ENCODE data around the gene RBM4B.
"Not testable (repeated sequence)": the region's sequence is repeated elsewhere in the genome, so short reads cannot be mapped to it uniquely, and the experiment has no call there.

RBM4B gene

DNA sequence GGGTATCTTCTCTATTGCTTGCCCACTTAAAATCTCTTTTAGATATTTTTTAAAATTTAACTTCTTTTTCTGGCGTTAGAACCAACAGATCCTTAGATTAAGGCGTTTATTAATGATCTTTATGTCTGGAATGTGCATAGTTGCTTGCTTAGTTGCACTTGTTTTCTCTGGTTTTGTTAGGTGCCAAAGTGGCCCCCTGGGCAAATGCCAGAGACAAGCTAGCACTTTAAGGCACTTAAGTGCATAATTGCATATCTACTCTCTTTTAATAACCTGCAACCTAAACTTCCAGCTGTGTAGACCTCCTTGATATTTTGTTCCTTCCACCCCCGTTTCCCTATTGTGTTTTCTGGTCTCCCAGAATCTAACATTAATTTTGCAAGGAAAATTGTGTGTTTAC, 35.9 kb downstream of the RBM4B start:
- no peak for DNase-seq (ENCODE audit: low read depth in 2 of 2)

DNA sequence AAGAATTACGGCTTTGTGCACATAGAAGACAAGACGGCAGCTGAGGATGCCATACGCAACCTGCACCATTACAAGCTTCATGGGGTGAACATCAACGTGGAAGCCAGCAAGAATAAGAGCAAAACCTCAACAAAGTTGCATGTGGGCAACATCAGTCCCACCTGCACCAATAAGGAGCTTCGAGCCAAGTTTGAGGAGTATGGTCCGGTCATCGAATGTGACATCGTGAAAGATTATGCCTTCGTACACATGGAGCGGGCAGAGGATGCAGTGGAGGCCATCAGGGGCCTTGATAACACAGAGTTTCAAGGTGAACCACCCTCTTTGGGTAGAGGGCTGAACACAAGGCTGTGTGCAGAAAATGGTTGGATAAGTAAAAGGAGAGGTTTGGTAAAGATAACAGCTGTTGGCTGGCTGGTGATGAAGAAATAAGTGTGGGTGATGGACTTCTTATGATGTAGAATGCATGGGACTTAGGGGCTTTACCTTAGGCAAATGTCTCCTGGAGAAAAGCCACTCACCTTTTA, 37.8 kb downstream of the RBM4B start:
- not testable (repeated sequence) for DNase-seq (ENCODE audit: low read depth in 2 of 2)

- no peak for DNase-seq (ENCODE audit: low read depth in 2 of 2)
These were observed 38.4 kb downstream of the RBM4B start for GRCh38 chr11:66639066-66639813.

DNA sequence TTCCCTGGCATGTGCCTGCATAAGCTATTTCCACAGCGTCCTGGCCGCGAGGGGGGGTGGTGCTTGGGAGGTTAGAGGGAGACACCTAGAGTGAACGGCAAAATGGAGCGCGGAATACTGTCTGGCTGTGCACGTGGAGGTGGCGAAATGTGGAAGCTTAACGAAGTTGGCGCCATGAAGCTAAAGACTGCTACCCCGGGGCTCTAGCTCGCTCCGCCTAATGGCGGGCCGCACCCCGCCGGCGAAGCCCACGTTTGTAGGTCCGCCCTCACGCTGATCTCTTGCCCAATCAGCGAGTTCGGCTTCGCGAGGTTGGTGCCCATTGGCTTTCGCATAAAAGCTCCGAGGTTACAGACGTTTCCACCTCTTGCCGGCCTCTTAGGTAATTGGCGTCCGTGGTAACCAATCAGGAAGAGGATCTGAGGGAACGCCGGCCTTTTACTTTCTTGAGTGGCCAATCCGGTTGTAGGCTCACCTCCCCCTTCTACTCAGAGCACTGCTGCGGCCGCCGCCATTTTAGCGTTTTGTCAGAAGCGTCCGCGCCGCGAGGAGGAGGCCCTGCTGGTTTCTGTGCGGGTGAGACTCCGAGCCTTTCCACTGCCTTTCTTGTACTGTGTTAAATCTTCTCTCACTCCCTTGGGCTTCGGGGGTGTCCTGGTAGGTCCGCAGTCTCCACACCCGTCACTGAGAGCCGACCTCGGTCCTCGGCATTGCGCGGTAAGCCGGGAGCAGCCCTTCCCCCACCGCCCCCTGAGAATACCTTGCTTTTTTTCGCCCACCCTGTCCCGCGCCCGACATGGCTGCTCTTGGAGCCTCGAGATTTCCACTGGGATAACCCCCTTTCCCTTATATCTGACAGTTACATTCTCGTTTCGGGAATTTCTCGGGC, 39.3 kb downstream of the RBM4B start, which contains the start of gene RBM4:
RBM4 (plus strand) TSS at position 527 of the 889 bp plus-strand sequence. CDS start 1,009 bp downstream, outside the sequence.
- peak; percentile 100 for DNase-seq (ENCODE audit: low read depth in 2 of 2)

DNA sequence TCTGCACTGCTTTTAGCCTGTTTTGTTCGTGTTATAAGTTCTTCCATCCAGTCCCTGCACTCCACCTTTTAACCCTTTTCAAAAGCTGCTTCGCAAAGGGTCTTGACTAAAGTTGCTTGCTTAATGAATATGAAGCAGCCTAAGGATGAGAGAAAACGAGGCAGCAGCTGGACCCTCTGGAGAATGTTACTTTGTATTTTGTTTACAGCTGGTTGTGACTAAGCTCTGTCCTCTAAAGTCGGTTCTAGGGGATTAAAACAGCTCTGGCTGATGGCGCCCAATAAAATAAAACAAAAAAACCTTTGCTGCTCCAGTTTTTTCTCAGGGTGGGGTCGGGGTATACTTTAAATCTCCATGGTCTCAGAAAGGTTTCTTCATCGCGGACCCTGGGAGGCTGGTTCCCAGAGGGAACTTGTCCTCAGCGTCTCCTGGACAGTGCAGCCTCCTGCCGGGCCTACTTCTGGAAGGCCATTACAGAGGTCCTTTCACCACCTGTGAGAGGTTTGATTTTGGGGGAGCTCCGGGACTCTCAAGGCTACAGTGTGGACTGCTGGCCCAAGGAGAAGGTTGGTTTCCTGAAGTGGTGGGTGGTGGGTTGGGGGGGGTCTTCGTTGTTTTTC, 40.0 kb downstream of the RBM4B start:
- no peak for DNase-seq (ENCODE audit: low read depth in 2 of 2)

GRCh38 chr11:66636411-66636810, 41.3 kb downstream of the RBM4B start:
- DNase-seq (ENCODE audit: low read depth in 2 of 2): no peak

- DNase-seq (ENCODE audit: low read depth in 2 of 2): no peak
These were observed 44.7 kb downstream of the RBM4B start for GRCh38 chr11:66632952-66633351.

DNA sequence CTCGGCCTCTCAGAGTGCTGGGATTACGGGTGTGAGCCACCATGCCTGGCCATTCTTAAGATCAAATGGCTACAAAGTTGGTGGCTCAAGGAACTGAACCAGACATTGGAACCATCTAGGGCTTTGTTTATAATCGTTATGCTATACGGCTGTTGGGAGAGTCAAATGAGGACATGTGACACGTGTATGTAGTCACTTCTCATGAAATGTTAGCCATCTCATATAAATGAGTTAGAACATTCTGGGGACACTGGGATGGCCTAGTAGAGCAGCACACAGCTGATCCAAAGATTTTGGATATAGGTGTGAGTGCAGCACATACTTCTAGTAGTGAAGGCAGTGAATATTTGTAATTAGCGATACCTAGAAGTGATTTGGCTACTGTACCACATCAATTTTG, 45.8 kb downstream of the RBM4B start:
- no peak for DNase-seq (ENCODE audit: low read depth in 2 of 2)

GRCh38 chr11:66629356-66629755, 48.3 kb downstream of the RBM4B start:
- DNase-seq (ENCODE audit: low read depth in 2 of 2): no peak

DNA sequence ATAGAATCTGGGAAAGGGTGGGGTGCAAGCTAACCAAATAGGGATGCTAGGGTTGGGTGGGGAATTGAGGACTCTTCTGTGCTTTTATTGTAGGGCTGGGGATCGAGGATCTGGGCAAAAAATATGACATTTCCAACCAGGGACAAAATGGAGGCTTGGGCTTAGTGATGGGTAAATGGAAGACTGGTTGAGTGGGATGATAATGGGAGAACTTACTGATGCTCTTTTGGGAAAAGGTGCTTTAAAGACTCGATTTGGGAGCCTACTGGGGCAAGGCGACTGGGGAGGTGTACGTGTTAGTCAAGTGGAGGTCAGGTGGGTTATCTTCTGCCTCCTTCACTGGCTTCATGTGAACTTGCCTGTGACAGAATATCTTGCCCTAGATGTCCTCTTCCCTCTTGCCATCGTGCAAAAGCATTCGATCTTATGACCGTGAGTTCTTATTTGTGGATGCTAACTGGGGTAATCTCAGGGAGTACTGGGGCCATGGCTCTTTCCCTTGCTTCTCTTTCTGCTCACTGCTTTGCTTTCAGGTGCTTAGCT, 49.6 kb downstream of the RBM4B start:
- no peak for DNase-seq (ENCODE audit: low read depth in 2 of 2)

GRCh38 chr11:66626926-66627325, 50.8 kb downstream of the RBM4B start:
- no peak for DNase-seq (ENCODE audit: low read depth in 2 of 2)

DNA sequence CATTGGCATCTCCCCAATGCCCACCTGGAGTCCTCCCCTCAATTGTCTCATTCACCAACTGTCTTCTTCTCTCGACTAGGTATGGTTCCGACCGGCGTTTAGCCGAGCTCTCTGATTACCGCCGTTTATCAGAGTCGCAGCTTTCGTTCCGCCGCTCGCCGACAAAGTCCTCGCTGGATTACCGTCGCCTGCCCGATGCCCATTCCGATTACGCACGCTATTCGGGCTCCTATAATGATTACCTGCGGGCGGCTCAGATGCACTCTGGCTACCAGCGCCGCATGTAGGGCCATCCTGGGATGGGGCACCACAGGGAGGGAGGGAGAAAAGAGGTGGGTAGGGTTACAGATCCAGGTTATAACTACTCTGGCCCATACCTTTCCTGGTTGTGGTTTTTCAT, 51.3 kb downstream of the RBM4B start:
- DNase-seq (ENCODE audit: low read depth in 2 of 2): no peak

DNA sequence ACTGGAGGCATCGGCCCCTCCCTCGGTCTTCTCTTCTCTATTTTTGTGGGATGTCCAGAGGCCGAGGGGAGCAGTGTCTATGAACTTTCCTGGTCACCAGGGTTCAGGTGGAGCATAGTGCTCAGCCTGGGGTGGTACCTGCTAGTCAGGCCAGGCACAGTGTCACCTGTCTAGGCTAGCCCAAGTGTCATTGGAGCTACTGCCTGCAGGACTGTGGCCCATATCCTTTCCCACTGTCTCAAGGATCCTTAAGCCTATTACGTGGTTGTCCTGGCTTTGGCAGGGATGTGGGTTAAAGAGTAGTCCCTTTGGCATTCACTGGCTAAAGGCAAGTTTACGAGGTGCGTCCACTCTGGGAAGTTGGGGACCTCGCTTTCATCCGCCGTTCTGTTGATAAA, 51.9 kb downstream of the RBM4B start:
- DNase-seq (ENCODE audit: low read depth in 2 of 2): no peak

GRCh38 chr11:66625041-66625751, 52.5 kb downstream of the RBM4B start:
- DNase-seq (ENCODE audit: low read depth in 2 of 2): no peak

- no peak for DNase-seq (ENCODE audit: low read depth in 2 of 2)
These were observed 53.2 kb downstream of the RBM4B start for GRCh38 chr11:66624450-66624849.

GRCh38 chr11:66619080-66619554, 58.6 kb downstream of the RBM4B start:
- no peak for DNase-seq (ENCODE audit: low read depth in 2 of 2)

- no peak for DNase-seq (ENCODE audit: low read depth in 2 of 2)
These were observed 60.4 kb downstream of the RBM4B start for GRCh38 chr11:66617155-66617834.

- DNase-seq (ENCODE audit: low read depth in 2 of 2): peak; percentile 98 to 99
These were observed 61.1 kb downstream of the RBM4B start, which contains the start of gene RBM14 for GRCh38 chr11:66616379-66617154. Gene RBM14, plus strand, starts transcription at chr11:66616630. Its CDS starts 91 bp downstream, at chr11:66616721.

Measured in fibroblast of skin of left biceps (primary cell).